Activated CD4-positive, CD25-positive, alpha-beta regulatory T cell treated with anti-CD3 and anti-CD28 coated beads, Interleukin-2, amount 50 U/mL, for 16 hours (primary cell): ENCODE data around the gene SLC6A11.

Experiments used
- DNase-seq: peaks from one replicate; pipeline ENCODE4 v3.0.0-alpha.2; 2020; ENCODE audit warnings: low read depth, low spot score

SLC6A11 gene

DNA sequence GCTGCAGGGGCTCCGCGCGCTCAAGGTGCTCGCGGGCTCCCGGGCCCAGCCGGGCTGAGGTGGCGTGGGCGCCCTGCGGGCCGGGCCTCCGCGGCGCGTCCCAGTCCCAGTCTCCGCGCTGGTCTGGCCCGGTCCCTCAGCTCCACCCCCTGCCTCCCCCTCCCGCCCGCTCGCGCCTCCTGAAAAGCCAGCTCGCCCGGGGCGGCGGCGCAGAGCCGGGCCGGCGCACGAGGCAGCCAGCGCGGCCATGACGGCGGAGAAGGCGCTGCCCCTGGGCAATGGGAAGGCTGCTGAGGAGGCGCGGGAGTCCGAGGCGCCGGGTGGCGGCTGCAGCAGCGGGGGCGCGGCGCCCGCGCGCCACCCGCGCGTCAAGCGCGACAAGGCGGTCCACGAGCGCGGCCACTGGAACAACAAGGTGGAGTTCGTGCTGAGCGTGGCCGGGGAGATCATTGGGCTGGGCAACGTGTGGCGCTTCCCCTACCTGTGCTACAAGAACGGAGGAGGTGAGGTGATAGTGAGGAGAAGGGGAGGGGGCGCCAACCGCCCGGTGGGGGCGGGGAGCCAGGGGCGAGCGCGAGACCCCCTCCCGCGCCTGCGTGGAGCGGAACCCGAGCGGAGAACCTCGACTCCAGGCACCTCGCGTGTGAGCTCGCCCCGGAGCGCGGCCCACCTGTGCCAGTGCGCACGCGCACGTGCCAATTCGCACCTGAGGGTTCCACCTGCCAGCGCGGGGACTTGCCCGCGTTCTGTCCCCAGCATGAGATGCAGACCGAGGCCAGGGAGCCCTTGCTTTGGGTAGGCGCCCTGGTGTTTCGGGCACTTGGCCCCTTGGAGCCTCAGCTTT, at the start of gene SLC6A11:
Gene SLC6A11, plus strand, starts transcription at position 210 of the 844 bp plus-strand sequence. Its CDS starts 38 bp downstream, at position 248.
- no peak for DNase-seq

DNA sequence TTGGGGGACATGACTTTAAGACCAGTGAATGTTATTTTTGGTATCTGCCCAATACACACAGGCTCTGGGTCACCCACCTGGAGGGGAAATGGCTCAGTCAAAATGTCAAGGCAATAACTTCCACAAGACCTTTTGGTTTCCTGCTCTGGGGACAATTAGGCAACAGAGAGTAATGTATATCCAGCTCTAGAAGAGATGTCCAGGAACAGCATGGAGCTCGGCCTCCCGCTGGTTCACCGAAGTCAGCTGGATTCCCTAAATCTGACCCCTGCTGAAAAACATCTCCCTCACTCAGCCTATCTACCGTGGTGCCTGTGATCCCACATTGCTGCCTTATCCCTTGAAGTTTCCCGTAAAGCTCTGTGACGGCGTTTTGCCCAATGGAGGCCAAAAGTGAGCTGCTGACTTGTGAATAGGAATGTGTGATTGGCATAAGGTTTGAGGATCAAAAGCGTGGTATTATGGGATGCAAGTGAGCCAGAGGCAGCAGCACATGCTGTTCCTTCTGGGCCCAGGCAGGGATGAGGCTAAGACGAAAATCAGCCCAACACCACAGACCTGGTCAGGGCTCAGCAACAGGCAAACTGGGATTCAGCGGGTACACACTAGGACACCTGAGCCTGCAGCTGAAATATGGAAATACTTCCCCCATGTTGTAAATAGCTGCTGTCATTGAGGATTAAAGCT, 47.2 kb upstream of the SLC6A11 start:
- no peak for DNase-seq

DNA sequence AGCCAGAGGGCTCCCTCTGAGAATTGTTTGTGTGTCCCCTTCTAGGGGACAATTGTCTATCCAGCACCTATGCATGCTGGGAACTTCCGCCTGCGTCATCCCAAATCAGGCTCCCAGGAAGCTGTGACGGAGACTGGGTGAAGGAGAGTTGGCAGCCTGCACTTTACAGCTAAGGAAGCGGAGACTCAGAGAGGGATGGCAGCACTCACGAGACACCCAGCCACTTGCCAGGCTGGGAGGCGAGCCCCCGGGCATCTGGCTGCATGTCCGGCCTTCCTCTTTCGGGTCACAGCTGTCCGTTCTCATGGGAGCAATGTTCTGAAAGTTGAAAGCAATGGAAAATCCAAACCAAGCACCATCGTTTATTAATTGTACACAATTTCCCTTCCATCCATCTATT, 45.5 kb upstream of the SLC6A11 start:
- DNase-seq: no peak

DNA sequence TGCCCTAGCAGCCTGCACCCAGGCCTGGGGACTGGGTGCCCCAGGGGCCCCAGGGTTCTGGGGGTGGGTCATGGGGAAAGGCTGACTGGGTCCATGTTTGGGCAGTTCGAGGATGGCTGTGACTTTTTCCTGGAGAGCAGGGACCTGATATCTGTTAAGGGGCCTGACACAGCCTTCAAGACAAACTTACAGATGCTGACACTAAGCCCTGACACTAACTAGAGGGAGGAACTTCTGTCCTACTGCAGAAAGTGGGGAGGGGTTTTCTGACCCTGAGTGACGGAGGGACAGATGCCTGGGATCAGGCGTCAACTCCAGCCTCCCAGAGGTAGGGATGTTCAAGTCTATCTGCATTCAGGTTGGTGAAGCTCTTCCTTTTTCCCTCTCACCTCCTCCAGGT, 45.0 kb upstream of the SLC6A11 start:
- DNase-seq: no peak

DNA sequence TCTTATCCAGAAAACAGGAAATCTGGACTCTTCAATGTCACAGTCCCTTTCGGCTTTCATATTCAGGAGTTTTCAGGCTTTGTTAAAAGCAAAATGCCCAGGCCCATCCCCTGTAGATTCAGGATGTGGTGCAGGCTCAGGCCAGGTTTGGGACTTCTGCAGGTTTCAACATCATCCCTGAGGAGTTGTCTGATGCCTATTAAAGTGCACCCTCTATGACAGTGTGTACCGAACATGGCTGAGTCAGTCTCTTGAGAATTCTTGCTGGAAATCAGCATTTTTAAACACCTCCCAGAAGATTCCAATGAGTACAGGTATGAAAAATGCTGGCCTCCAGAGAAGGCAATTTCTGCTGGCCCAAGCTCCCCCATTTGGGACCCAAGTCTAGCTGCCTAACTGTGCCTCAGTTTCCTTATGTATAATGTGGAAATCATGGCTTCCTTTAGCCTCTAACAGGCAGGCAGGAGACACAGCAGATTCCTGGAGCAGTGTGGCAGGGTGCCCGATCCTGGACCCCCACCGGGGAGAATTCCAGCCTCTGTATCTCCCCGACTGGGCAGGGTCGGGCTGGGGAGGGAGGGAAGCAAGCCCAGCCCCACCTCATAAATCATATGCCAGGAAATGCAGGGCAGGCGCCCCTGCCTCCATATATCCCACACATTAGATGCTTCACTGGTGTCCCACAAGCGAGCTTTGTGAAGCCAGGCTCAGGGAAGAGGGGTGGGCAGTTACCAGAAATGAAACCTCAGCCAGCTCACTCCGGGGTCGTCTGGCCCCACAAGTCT, 44.4 kb upstream of the SLC6A11 start:
- no peak for DNase-seq

DNA sequence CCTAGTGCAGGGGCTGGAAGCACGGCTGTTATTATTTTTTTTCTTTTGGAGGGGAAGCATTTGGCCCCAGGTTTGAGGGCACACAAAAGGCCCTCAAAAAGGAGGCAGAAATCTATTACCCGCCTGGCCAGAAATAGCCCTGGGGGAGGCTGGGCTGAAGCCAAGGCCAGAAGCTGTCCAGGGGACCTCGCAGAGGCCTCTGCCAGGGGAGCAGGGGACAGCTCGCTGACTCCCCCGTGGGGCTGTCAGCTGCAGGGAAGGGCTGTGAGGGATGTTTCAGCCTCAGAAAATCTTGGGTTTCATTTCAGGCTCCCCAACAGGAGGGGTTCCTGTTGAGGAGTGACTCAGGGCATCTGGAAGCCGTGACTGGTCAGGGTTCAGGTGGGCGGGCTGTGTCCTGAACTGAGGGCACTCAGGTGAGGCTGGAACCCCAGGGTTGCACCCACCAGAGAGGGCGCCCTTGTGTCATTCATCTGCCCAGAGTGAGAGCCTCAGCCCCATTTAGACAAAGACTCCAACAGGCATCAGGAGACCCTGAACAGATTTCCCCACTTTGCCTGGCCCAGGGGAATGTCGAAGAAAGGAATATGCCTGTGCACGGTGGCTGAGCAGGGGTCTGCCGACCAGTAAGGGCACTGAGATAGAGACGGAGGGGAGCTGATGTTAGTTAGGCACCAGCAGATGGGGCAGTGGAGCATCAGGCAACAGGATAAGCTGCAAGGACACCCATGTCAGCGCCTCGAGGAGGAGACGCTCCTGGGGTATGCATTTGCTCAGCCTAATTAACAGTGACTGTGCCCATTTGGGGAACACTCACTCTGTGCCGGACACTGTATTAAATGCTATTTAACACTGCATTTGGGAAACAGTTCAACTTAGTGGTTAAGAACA, 43.5 kb upstream of the SLC6A11 start:
- DNase-seq: no peak

DNA sequence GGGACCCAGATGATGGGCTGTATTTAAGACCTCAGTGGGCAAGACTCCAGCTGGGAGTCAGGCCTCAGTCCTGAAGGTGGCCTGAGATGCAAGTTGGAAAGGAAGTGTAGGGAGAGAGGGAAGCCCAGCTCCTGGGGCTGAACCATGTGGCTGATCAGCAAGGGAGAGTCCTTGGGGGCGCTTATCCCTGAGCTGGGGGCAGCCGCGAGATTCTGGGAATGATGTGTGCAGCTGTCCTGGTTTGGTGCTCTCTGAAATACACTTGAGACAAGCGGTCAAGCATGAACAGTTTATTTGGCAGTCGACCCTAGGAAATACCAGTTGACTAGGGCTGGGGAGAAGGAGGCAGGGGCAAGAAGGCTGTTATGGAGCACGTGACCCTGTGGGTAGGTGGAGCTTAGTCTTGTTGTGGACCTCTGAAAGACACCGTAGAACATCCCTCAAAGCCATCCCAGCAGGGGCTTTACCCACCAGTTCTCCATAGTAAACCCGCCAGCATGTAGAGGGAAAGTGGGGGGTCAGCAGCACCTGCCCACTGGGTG, 41.8 kb upstream of the SLC6A11 start:
- DNase-seq: no peak

DNA sequence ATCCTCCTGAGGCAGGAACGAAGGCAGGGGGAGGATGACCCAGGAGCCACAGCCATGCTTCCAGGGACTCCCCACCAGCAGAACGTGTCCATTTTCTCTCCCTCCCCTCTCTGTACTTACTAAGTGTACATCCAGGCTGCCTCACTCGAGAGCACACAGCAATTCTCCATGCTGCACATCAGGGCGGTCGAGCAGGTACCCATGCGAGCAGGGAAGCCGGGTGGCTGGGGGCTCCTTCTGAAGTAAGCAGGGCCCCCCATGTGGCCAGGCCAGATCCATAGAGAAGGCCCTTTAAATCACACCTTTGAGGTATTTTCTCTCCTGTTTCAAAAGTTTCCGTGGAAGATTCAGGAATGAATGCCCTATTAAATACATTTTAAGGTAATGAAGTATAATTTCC, 41.2 kb upstream of the SLC6A11 start:
- no peak for DNase-seq

DNA sequence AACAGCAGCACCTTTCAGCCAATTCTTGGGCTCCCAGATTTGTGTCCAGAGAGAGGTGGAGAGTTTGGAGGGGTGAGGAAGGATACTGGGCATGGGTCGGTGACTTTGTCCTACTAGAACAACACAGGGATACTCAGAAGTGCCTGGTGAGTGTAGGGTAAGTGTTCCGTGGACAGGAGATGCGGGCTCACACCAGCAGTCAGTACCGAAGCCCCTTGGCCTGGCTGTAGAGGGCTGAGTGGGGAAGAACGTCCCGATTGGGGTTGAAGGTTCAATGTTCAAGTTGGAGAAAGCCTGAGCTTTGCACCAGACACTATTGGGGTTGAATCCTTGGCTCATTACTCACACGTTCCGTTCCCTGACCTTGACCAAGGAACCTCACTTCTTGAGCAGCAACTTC, 40.8 kb upstream of the SLC6A11 start:
- DNase-seq: no peak

DNA sequence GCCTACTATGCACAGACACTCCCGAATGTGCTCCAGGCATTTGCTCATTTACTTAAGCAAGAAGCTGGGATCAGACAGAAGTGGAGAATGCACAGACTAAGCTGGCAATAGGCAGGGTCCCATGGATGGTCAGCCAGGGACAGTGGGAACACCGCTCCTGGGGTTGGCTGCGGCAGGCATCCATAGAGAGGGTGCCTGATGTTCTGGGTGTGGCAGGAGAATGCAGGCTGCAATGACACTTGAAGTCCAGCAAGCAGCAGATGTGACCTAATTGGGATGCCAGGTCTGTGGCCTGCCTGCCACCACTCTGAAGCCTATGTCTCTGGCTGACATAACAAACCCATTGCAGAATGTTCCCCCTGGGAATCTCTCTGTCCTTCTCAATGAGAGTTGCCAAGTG, 40.2 kb upstream of the SLC6A11 start:
- DNase-seq: no peak

DNA sequence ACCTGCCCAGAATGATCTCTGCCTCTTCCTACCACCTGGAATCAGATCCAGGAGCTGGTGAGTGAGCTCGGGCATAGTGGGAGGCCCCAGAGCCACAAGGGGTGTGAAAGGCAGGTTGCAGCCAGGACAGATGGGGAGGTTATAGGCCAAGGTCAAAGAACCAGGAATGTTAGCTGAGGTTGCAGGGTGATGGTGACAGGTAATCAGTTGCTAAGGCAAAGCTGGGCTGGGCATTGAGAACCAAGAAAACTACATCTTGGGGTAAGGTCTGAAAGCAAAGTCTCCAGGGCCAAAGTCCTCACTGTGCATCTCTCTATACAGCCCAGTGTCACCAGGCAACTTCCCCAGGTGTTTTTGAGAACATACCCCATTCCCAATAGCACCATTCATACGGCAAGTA, 38.4 kb upstream of the SLC6A11 start:
- no peak for DNase-seq

DNA sequence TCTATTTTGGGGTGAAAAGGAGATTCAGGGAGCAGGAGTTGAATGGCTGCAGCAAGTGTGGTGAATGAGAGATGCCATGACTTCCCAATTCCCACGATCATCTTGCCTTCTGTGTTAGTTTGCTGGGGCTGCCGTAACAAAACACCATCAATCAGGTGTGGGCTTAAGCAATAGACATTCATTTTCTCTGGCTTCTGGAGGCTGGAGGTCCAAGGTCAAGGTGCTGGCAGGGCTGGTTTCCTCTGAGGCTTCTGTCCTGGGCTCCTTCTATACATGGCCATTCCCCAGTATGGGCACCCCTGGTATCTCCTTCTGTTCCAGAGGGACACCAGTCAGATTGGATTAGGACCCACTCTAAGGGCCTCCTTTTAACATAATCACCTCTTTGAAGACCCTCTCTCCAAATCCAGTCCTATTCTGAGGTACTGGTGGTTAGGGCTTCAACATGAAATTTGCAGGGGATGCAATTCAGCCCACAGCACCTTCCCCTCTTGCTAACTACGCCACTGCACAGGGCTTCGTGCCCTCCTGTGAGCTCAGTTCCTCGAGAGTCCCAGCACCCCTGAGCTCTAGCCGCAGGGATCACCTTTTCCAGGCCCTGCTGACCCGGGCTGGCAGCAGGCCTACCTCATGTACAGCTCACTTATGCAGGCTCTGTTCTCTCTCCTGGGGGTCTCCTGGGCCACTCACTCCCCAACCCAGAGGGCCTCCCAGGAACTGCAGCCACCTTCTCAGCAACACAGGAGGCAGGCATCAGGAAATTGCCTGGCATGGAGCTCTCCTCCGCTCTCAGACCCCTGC, 37.3 kb upstream of the SLC6A11 start:
- no peak for DNase-seq

DNA sequence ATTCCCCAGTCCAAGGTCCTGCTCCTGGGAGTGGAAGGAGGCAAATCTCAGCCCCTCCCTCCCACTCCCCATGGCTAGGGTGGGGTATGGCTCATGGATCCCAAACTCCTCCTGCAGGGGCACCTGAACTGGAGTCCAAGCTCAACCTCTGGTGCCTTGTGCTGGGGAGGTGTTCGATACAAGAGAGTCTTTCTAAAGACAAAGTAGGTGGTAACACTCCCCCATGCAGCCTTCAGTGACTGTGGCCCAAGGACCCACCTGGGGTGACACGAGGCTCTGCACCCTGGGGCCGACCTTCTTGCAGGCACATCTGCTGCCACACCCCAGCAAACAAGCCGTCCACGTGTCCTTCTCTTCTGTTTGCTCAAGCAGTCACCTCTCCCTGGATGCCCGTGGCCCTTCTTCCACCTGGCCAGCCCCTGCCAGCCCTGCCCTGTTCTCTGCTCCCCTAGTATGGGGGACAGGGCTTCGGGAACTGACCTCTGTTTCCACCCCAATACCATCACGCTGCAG, 36.7 kb upstream of the SLC6A11 start:
- DNase-seq: no peak

DNA sequence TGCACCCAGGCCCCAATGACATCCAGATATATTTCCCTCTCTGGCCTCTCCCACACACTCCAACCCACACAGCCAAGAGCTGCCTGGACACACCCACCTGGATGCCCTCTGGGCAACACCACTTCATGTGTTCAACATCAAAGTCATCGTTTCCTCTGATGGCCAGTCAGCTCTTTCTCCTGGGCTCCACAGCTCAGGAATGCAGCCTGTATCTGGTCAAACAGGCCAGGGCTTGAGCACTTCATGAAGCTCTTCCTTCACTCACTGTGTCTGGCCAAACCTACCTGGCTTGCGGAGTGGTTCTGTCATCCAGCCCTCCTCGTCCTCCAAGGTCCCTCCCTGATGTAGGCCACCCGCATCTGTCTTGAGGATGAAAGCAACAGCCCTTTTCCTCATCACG, 35.8 kb upstream of the SLC6A11 start:
- no peak for DNase-seq

DNA sequence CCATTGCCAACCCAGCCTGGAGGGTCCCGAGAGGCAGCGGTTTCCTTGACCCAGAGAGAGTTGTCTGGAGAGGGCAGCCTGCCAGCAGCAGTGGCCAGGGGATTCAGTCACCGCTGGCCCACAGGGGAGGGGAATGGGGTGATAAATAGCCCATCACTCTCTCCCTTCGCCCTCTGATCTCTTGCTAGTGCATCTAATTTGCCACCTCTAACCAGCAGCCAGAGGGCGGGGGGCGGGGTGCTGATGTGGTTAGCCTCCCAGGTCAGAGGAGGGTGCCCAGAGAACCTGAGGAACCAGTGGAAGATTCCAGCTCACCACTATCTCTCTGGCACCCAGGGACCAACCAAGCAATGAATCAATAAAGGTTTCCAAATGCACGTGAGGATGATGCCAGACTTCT, 35.1 kb upstream of the SLC6A11 start:
- DNase-seq: no peak

DNA sequence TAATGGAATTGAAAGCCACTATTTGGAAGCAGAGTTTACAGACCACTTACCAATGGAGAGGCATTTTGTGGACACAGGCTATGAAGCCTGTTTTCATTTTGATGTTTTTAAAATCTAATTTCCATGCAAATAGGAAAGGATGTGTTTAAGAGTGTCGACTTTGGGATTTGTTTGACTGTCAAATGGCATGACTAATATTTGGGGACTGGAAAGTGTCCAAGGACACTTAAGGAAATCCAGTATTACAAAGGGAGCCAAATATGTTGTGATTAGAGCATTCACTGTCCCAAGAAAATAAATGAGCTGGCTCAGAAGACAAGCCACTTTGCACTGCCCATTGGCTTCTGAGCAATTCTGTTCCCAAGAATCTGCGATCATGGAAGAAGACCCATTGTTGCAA, 34.0 kb upstream of the SLC6A11 start:
- DNase-seq: no peak

DNA sequence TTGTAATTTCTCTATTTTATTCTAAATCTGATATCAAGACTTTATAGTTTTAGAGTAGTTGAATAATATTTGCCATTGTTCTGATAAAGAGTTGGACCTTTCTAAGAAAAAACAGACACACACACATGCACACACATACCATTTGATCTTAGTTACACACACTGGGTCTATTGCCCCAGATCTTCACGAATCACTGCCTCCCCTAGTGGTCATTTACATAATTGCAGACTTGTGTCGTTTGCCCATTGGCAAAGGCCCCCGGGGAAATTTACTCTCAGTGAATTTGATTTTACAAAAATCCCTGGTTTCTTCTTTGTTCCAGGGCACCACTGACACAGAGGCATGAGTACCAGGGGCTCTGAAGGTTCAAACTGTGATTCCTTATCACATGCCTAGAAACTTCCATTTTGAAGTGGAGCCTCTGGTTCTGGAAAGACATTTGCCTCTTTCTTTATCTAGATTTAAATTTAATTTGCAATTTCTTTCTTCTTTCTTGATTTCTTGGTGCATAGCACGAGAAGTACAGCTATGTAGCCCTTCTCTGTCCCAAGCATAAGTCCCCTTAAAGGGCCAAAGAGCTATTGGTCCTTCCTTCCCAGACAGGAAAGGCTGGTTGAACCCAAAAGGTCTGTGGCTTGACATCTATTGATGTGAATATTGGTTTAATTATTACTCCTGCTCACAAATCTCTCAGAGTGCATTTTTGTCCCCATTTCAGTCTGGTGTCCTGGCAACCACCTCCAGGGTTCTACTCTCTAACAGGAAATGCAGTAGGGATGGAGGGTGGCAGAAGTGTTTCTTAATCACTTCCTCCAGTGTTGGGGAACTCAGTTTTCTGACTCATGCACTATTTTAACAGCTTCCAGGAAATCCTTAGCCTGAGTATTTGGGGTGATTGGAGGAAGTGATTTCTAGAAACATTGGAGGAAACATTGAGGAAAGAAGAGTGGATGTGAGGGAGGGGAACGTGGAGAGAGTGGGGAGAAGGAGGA, 32.4 kb upstream of the SLC6A11 start:
- DNase-seq: peak; percentile 9

DNA sequence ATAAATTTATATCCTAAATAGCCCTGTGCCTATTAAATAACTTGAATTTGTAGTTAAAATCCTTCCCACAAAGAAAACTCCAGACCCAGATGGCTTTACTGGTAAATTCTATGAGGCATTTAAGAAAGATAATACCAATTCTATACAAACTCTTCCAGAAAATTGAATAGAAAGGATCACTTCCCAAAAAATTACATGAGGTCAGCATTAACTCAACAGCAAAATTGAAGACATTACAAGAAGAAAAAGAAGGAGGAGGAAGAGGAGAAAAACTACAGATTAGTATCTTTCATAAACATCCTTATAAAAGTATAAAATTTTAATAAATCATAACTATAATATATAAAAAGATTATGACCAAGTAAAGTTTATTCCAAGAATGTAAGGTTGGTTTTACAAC, 29.4 kb upstream of the SLC6A11 start:
- DNase-seq: no peak

DNA sequence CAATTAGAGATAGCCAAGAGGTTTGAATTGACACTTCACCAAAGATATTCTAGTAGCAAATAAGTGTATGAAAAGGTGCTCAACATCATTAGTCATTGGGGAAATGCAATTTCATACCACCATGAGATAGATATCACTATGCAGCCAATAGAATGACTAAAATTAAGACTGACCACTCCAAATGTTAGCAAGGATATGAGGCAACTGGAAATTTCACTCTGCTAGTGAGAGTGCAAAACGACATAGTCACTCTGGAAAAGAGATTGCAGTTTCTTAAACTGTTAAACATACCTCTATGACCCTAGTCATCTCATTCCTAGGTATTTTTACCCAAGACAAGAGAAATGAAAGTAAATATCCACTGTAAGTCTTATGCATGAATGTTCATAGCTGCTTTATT, 27.6 kb upstream of the SLC6A11 start:
- no peak for DNase-seq
